Neural progenitor cell (in vitro differentiated cells): ENCODE measurements around the gene LRIG3. TPM values are rescaled to one million over a fixed set of nuclear protein-coding genes. Genes with fewer than 3 reads are reported as not detected.

ENCODE experiments used
- DNase-seq: peaks from one replicate; pipeline ENCODE4 v3.0.0-alpha.2; 2016; ENCODE audit warnings: low spot score
- H2AFZ ChIP-seq: fragments of 200-600 bp; sonication (generic); replicated peaks from 2 replicates; pipeline ENCODE4 v1.6.1; 2016; ENCODE audit warnings: antibody characterized with exemption
- H3F3A ChIP-seq: fragments of 200-600 bp; sonication (generic); 2 replicates; pipeline ENCODE4 v1.6.1; 2016; ENCODE audit warnings: antibody characterized with exemption, low read depth
- H3K27ac ChIP-seq: fragments of 200-600 bp; sonication (generic); 2 replicates; pipeline ENCODE4 v1.5.1; 2016; ENCODE audit warnings: mild to moderate bottlenecking
- H3K27me3 ChIP-seq: fragments of 200-600 bp; sonication (generic); 2 replicates; pipeline ENCODE4 v1.6.1; 2016; ENCODE audit warnings: mild to moderate bottlenecking, moderate library complexity
- H3K36me3 ChIP-seq: fragments of 200-600 bp; sonication (generic); 2 replicates; pipeline ENCODE4 v1.5.1; 2016
- H3K4me1 ChIP-seq: fragments of 200-600 bp; sonication (generic); 2 replicates; pipeline ENCODE4 v1.6.1; 2016; ENCODE audit warnings: mixed run types
- H3K4me2 ChIP-seq: fragments of 200-600 bp; sonication (generic); 2 replicates; pipeline ENCODE4 v1.6.1; 2016
- H3K4me3 ChIP-seq: fragments of 200-600 bp; sonication (generic); 2 replicates; pipeline ENCODE4 v1.5.1; 2016
- H3K79me2 ChIP-seq: fragments of 200-600 bp; sonication (generic); 2 replicates; pipeline ENCODE4 v1.6.1; 2016; ENCODE audit warnings: low read depth
- H3K9ac ChIP-seq: fragments of 200-600 bp; sonication (generic); 2 replicates; pipeline ENCODE4 v1.6.1; 2016
- H3K9me3 ChIP-seq: fragments of 200-600 bp; sonication (generic); 2 replicates; pipeline ENCODE4 v1.5.1; 2016; ENCODE audit warnings: low read depth
- H4K20me1 ChIP-seq: fragments of 200-600 bp; sonication (generic); 2 replicates; pipeline ENCODE4 v1.6.1; 2016; ENCODE audit warnings: low read depth
- H3K27ac Mint-ChIP-seq: 3 replicates; pipeline ENCODE4 v1.8.0; 2021; ENCODE audit warnings: mixed read lengths
- H3K27me3 Mint-ChIP-seq: 2 replicates; pipeline ENCODE4 v1.8.0; 2022; ENCODE audit warnings: low read depth, mild to moderate bottlenecking, inconsistent platforms, moderate library complexity, mixed read lengths; ENCODE audit not compliant: insufficient read depth
- H3K36me3 Mint-ChIP-seq: 3 replicates; pipeline ENCODE4 v1.8.0; 2021; ENCODE audit warnings: mixed read lengths
- H3K4me1 Mint-ChIP-seq: 3 replicates; pipeline ENCODE4 v1.8.0; 2021; ENCODE audit warnings: mixed read lengths
- H3K4me3 Mint-ChIP-seq: 3 replicates; pipeline ENCODE4 v1.8.0; 2021; ENCODE audit warnings: mild to moderate bottlenecking, moderate library complexity, mixed read lengths
- H3K9me3 Mint-ChIP-seq: 3 replicates; pipeline ENCODE4 v1.8.0; 2020; ENCODE audit warnings: mixed read lengths
- CTCF ChIP-seq: fragments of 200-600 bp; sonication (generic); IDR thresholded peaks from 2 replicates; pipeline ENCODE4 v1.5.1; 2017; ENCODE audit warnings: antibody characterized with exemption, mild to moderate bottlenecking
- EZH2 ChIP-seq: fragments of 200-600 bp; sonication (generic); IDR thresholded peaks from 2 replicates; pipeline ENCODE4 v1.6.1; 2017; ENCODE audit warnings: antibody characterized with exemption, mild to moderate bottlenecking, moderate library complexity
- EZH2phosphoT487 ChIP-seq: fragments of 200-600 bp; sonication (generic); IDR thresholded peaks from 2 replicates; pipeline ENCODE4 v1.6.1; 2017; ENCODE audit warnings: antibody characterized with exemption
- total RNA-seq: library from RNA; depleted of rRNA; stranded (reverse); fragments of >200 nt; gene quantifications from 2 replicates; pipeline ENCODE4 v1.2.3, GENCODE V29; 2015; ENCODE audit warnings: low replicate concordance

The LRIG3 gene
- total RNA-seq, 1 donor from 2014 or later, result 67.5 TPM

- Histone ChIP-seq H3K27ac (no peak overlapping the region), H3K9me3 (no peaks in the 10 kb centered on the region), H3K9ac (no peak overlapping the region), H3K36me3 (no peaks in the 10 kb centered on the region), H3K4me2 (no peak overlapping the region), H4K20me1 (no peaks in the 10 kb centered on the region), H3F3A (no peaks in the 10 kb centered on the region), H2AFZ (no peak overlapping the region), H3K4me1 (no peaks in the 10 kb centered on the region), H3K27me3 (no peaks in the 10 kb centered on the region), H3K4me3 (no peak overlapping the region), H3K79me2 (no peaks in the 10 kb centered on the region)
- H3K27me3 Mint-ChIP-seq, result peaks cover 2% of the 10 kb centered on the region
- TF ChIP-seq CTCF (no peak), EZH2phosphoT487 (no peak), EZH2 (no peak)
- H3K9me3 Mint-ChIP-seq, result no peaks in the 10 kb centered on the region
- no peaks in the 10 kb centered on the region for H3K36me3 Mint-ChIP-seq
- no peak for DNase-seq
- H3K27ac Mint-ChIP-seq, result no peak overlapping the region
- no peak overlapping the region for H3K4me3 Mint-ChIP-seq
- H3K4me1 Mint-ChIP-seq, result no peaks in the 10 kb centered on the region
Measured at GRCh38 chr12:58847901-58848600, 72.3 kb downstream of the LRIG3 start.

DNA sequence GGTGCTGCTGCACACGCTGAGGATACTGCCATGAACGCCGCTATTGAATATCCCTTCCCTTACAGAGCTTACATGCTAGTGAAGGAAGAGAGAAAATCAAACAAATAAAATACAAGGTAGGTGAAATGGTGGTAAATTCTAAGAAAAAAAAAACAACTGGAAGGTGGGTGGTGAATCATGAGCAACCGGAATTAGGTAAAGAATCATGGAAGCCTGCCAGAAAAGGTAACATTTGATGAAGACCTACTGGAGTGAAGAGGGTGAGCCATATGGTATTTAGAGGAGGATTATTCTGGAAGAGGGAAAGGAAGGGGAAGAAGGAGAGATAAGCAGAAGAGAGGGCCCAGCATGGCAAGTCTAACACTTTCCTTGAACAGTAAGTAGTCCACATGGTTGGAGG lies 76.1 kb downstream of the LRIG3 start:
- no peaks in the 10 kb centered on the region for H3K9me3 ChIP-seq
- no peak overlapping the region for H3K27ac Mint-ChIP-seq
- H3K36me3 Mint-ChIP-seq, result no peaks in the 10 kb centered on the region
- no peaks in the 10 kb centered on the region for H3K4me1 Mint-ChIP-seq
- H3K27me3 Mint-ChIP-seq, result no peaks in the 10 kb centered on the region
- H3K4me1 ChIP-seq, result peaks cover 2% of the 10 kb centered on the region
- H2AFZ ChIP-seq, result no peak overlapping the region
- H3K79me2 ChIP-seq, result no peaks in the 10 kb centered on the region
- no peak for DNase-seq
- no peaks in the 10 kb centered on the region for H3K27me3 ChIP-seq
- H3K36me3 ChIP-seq, result no peaks in the 10 kb centered on the region
- H3K4me2 ChIP-seq, result no peak overlapping the region
- H3K4me3 ChIP-seq, result no peak overlapping the region
- H3K9me3 Mint-ChIP-seq, result peaks cover 7% of the 10 kb centered on the region
- H3K27ac ChIP-seq, result no peak overlapping the region
- no peaks in the 10 kb centered on the region for H3F3A ChIP-seq
- no peak overlapping the region for H3K4me3 Mint-ChIP-seq
- TF ChIP-seq EZH2 (no peak), EZH2phosphoT487 (no peak), CTCF (no peak)
- H4K20me1 ChIP-seq, result no peaks in the 10 kb centered on the region
- no peak overlapping the region for H3K9ac ChIP-seq

GRCh38 chr12:58841058-58841798 lies 79.1 kb downstream of the LRIG3 start:
- H3K27ac ChIP-seq, result no peak overlapping the region
- no peaks in the 10 kb centered on the region for H4K20me1 ChIP-seq
- peak; percentile 43 for DNase-seq
- Mint-ChIP-seq H3K36me3 (no peaks in the 10 kb centered on the region), H3K9me3 (peaks cover 20% of the 10 kb centered on the region), H3K4me1 (no peaks in the 10 kb centered on the region), H3K27me3 (no peaks in the 10 kb centered on the region), H3K4me3 (no peak overlapping the region), H3K27ac (no peak overlapping the region)
- no peaks in the 10 kb centered on the region for H3K79me2 ChIP-seq
- no peak overlapping the region for H3K4me2 ChIP-seq
- H3K4me3 ChIP-seq, result no peak overlapping the region
- TF ChIP-seq EZH2phosphoT487 (no peak), CTCF (no peak), EZH2 (no peak)
- H3K27me3 ChIP-seq, result no peaks in the 10 kb centered on the region
- H3K4me1 ChIP-seq, result peaks cover 2% of the 10 kb centered on the region
- no peaks in the 10 kb centered on the region for H3K9me3 ChIP-seq
- H3K36me3 ChIP-seq, result no peaks in the 10 kb centered on the region
- peak overlapping the region; percentile 96 for H2AFZ ChIP-seq
- no peaks in the 10 kb centered on the region for H3F3A ChIP-seq
- H3K9ac ChIP-seq, result no peak overlapping the region
